ENCODE measurements around the gene SORCS3. TPM values are rescaled to one million over a fixed set of nuclear protein-coding genes. Genes with fewer than 3 reads are reported as not detected.
A peak's percentile ranks its signal among the peaks of the same experiment; 100 is the strongest.

The SORCS3 gene
- total RNA-seq, 1 experiment from 2014 or later = 0.04 TPM

- H3K4me3 Mint-ChIP-seq = peak overlapping the region; percentile 34 to 70; a peak in 4 of 5 replicates
- H2BK12ac ChIP-seq (ENCODE audit: insufficient read length, low read depth, low read length) = no peak overlapping the region
- H3T11ph ChIP-seq (ENCODE audit: low read length) = no peak overlapping the region
- no peak overlapping the region for H3K23ac ChIP-seq (ENCODE audit: insufficient read length, low read depth, low read length)
- H4K5ac ChIP-seq (ENCODE audit: insufficient read length, low read depth, low read length) = no peak overlapping the region
- H3K14ac ChIP-seq (ENCODE audit: insufficient read depth, low read length) = no peak overlapping the region
- H2BK20ac ChIP-seq (ENCODE audit: low read depth, low read length, poor library complexity, severe bottlenecking) = no peak overlapping the region
- H3K4ac ChIP-seq (ENCODE audit: low read depth, low read length) = no peak overlapping the region
- H3K27me3 Mint-ChIP-seq (ENCODE audit: low read depth) = peaks cover 6% of the 10 kb centered on the region
- no peak overlapping the region for H4K8ac ChIP-seq (replicated peaks; ENCODE audit: insufficient read length, low read depth, low read length)
- H3K27ac Mint-ChIP-seq = peak overlapping the region in 2 of 3 experiments; percentile 55 to 95; a peak in 4 of 7 replicates
- peaks cover 6% of the 10 kb centered on the region for H3K23me2 ChIP-seq (ENCODE audit: insufficient read length, low read depth, low read length, poor library complexity, severe bottlenecking)
- no peak overlapping the region for H3K18ac ChIP-seq (ENCODE audit: insufficient read length, low read depth, low read length)
- H2BK5ac ChIP-seq (ENCODE audit: insufficient read length, low read length) = no peak overlapping the region
- H3K9me3 ChIP-seq (ENCODE audit: control insufficient read depth, low read depth, low read length) = no peaks in the 10 kb centered on the region
- H3K79me2 ChIP-seq (ENCODE audit: insufficient read depth, low read length) = no peaks in the 10 kb centered on the region
- no peaks in the 10 kb centered on the region for H3K36me3 Mint-ChIP-seq (ENCODE audit: insufficient read depth in 1 of 3, low read depth in 3 of 3)
- H3K27me3 ChIP-seq (ENCODE audit: insufficient read depth, low read length) = no peaks in the 10 kb centered on the region
- no peak overlapping the region for H2BK15ac ChIP-seq (ENCODE audit: low read depth, low read length)
- no CpG with 5 or more reads among the region's 14 CpGs for WGBS (ENCODE audit: extremely low coverage, insufficient read length, low lambda C conversion rate)
- H2BK120ac ChIP-seq (ENCODE audit: low read depth, low read length, poor library complexity, severe bottlenecking) = no peak overlapping the region
- H4K20me1 ChIP-seq (ENCODE audit: control insufficient read depth, insufficient read depth, insufficient read length) = no peaks in the 10 kb centered on the region
- H3K9ac ChIP-seq (ENCODE audit: extremely low read depth, insufficient read length, low read length) = no peak overlapping the region
- H3K27ac ChIP-seq (ENCODE audit: insufficient read length, low read depth, low read length) = no peak overlapping the region
- peak; percentile 74 for DNase-seq
- peaks cover 26 to 29% of the 10 kb centered on the region in 2 experiments for H3K4me1 Mint-ChIP-seq
- H4K91ac ChIP-seq (ENCODE audit: insufficient read length, low read depth, low read length) = no peak overlapping the region
- H3K56ac ChIP-seq (ENCODE audit: insufficient read length, low read depth, low read length) = no peak overlapping the region
- H2AFZ ChIP-seq (ENCODE audit: low read length) = peak overlapping the region; percentile 97
- no peaks in the 10 kb centered on the region for H3K79me1 ChIP-seq (ENCODE audit: insufficient read depth, low read depth, low read length, poor library complexity, severe bottlenecking)
- no peaks in the 10 kb centered on the region; a peak in 1 of 5 replicates for H3K9me3 Mint-ChIP-seq
- H3K4me1 ChIP-seq (ENCODE audit: insufficient read depth, low read length) = peaks cover 5% of the 10 kb centered on the region
- no peak overlapping the region for H2AK5ac ChIP-seq (ENCODE audit: insufficient read length, low read length)
- TF ChIP-seq, protein P1, sequence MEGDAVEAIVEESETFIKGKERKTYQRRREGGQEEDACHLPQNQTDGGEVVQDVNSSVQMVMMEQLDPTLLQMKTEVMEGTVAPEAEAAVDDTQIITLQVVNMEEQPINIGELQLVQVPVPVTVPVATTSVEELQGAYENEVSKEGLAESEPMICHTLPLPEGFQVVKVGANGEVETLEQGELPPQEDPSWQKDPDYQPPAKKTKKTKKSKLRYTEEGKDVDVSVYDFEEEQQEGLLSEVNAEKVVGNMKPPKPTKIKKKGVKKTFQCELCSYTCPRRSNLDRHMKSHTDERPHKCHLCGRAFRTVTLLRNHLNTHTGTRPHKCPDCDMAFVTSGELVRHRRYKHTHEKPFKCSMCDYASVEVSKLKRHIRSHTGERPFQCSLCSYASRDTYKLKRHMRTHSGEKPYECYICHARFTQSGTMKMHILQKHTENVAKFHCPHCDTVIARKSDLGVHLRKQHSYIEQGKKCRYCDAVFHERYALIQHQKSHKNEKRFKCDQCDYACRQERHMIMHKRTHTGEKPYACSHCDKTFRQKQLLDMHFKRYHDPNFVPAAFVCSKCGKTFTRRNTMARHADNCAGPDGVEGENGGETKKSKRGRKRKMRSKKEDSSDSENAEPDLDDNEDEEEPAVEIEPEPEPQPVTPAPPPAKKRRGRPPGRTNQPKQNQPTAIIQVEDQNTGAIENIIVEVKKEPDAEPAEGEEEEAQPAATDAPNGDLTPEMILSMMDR (conservative IDR thresholded peaks at IDR 0.05) = no peak
- peak overlapping the region; percentile 8 for H3K4me2 ChIP-seq (ENCODE audit: insufficient read depth, insufficient read length, low read length)
These were observed 94.1 kb downstream of the SORCS3 start for GRCh38 chr10:104735036-104735756.

Data from H9 (cell line).